Measurements from ENCODE around the gene TUBGCP2. TPM values are rescaled to one million over a fixed set of nuclear protein-coding genes. Genes with fewer than 3 reads are reported as not detected.

Gene TUBGCP2
- total RNA-seq, 4 donors from 2014 or later, result 37.5 to 68.3 (median 47.6) TPM

DNA sequence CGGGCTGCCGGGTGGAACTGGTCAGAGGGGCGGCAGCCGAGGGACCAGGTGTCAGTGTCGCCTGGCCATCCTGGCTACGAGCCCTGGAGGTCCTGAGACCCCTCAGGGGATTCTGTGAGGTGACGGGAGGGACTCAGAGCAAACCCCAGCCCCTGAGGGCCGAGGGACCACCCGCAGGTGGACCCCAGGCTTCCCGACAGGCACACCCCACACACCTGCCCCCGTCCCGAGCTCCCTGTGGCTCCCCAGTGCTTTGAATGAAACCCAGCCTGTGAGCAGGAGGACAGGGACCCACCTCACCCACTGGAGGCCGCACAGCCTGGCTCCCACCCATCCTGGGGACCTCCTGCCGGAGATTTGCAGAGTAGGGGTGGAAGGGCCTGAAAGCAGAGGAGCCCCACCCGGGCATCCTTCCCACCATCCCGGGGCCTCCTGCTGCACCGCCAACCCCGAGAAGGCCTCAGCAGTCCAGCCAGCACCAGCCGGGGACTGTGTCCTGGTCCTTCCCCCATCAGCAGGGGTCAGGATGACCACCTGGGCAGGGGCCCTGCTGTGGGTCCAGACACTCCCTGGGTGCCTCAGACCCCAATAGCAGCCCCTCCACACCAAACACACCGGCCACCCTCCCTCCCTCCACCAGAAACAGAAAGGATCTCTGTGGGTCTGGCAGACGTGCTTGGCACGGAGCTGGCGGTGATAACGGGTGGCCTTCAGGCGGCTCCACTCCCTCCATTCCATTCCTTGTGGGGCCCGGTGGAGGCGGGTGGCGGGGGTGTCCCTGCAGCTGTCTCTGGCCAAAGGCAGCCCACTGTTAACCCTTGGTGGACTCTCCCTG, 57.1 kb downstream of the TUBGCP2 start:
- in situ Hi-C loops (cut with MboI; ENCODE audit: low pct_ligation_motif_present in 1 of 4, low pct_unique_long_range_greater_than_20kb in 1 of 4, low sequenced_read_pairs in 3 of 4) (no loop called here), intact Hi-C loops (cut with DNase I; ENCODE audit: low total_unique reads) (no loop called here)
- H3K36me3 ChIP-seq, result no peaks in the 10 kb centered on the region
- H3K27me3 ChIP-seq, result peaks cover 33% of the 10 kb centered on the region
- H3K27ac ChIP-seq, result no peak overlapping the region
- no peaks in the 10 kb centered on the region for H3K4me1 ChIP-seq
- 59% methylated on average over 21 of the region's 28 CpGs; no CpG with 5 or more reads in 1 of the 2 donors for WGBS, 2 donors (ENCODE audit: low coverage in 1 of 2)
- DNase-seq, result no peak
- no peak overlapping the region for H3K4me3 ChIP-seq
- no peaks in the 10 kb centered on the region for H3K9me3 ChIP-seq
- TF ChIP-seq, protein P1, sequence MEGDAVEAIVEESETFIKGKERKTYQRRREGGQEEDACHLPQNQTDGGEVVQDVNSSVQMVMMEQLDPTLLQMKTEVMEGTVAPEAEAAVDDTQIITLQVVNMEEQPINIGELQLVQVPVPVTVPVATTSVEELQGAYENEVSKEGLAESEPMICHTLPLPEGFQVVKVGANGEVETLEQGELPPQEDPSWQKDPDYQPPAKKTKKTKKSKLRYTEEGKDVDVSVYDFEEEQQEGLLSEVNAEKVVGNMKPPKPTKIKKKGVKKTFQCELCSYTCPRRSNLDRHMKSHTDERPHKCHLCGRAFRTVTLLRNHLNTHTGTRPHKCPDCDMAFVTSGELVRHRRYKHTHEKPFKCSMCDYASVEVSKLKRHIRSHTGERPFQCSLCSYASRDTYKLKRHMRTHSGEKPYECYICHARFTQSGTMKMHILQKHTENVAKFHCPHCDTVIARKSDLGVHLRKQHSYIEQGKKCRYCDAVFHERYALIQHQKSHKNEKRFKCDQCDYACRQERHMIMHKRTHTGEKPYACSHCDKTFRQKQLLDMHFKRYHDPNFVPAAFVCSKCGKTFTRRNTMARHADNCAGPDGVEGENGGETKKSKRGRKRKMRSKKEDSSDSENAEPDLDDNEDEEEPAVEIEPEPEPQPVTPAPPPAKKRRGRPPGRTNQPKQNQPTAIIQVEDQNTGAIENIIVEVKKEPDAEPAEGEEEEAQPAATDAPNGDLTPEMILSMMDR (IDR thresholded peaks at IDR 0.05), result no peak
- TF ChIP-seq EP300 (IDR thresholded peaks at IDR 0.05; ENCODE audit: low read depth) (no peak), POLR2A (IDR thresholded peaks at IDR 0.05) (no peak), POLR2AphosphoS5 (IDR thresholded peaks at IDR 0.05) (no peak)

- no peak overlapping the region for H3K4me3 ChIP-seq
- no peaks in the 10 kb centered on the region for H3K36me3 ChIP-seq
- no peaks in the 10 kb centered on the region for H3K9me3 ChIP-seq
- peaks cover 47% of the 10 kb centered on the region for H3K27me3 ChIP-seq
- DNase-seq, result no peak
- H3K27ac ChIP-seq, result no peak overlapping the region
- H3K4me1 ChIP-seq, result peaks cover 0 to 8% (median 5%) of the 10 kb centered on the region in 4 donors
- WGBS, 2 donors (ENCODE audit: low coverage in 1 of 2), result 48 to 72% methylated on average over 4 to 11 of the region's 11 CpGs
- in situ Hi-C loops (cut with MboI; ENCODE audit: low pct_ligation_motif_present in 1 of 4, low pct_unique_long_range_greater_than_20kb in 1 of 4, low sequenced_read_pairs in 3 of 4), result no loop called here
- TF ChIP-seq EP300 (IDR thresholded peaks at IDR 0.05; ENCODE audit: low read depth) (no peak), POLR2A (IDR thresholded peaks at IDR 0.05) (no peak), POLR2AphosphoS5 (IDR thresholded peaks at IDR 0.05) (no peak)
- TF ChIP-seq, protein P1 (IDR thresholded peaks at IDR 0.05), result no peak
- intact Hi-C loops (cut with DNase I; ENCODE audit: low total_unique reads), result no loop called here
These were observed 58.5 kb downstream of the TUBGCP2 start for GRCh38 chr10:133249975-133250754.

DNA sequence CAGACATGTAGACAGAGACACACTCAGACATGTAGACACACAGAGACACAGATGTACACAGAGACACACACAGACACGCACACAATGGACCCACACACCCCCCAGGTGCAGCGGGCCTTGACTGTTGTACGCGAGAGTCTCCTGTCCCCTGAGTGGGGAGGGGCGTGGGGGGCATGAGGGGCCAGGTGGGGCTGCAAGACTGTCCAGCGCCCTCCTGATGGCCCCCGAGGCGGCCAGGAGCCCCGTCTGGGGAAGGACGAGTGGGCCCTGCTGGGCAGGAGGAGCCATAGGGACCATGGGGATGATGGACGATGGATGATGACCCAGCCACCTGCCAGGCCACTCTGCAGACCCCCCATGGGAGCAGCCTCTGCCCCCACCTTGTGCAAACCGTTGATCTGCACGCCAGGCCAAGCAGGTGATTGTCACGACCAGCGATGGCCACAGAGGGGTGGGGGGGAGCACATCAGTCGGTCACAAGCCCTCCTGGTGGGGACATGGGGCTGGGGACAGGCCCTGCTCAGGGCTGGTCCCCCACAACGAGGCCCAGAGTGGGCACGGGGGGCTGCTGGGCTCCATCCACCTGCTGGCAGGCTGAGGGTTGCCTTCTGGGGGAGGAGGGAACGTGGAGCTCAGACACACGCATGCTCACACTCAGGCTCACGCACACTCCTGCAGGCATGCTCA, 59.4 kb downstream of the TUBGCP2 start:
- H3K9me3 ChIP-seq, result no peaks in the 10 kb centered on the region
- H3K27ac ChIP-seq, result no peak overlapping the region
- no peak for DNase-seq
- H3K36me3 ChIP-seq, result no peaks in the 10 kb centered on the region
- WGBS, 2 donors (ENCODE audit: low coverage in 1 of 2), result 71% methylated on average over 17 of the region's 21 CpGs; no CpG with 5 or more reads in 1 of the 2 donors
- no peak overlapping the region for H3K4me3 ChIP-seq
- H3K4me1 ChIP-seq, result peaks cover 0 to 8% (median 5%) of the 10 kb centered on the region in 4 donors
- in situ Hi-C loops (cut with MboI; ENCODE audit: low pct_ligation_motif_present in 1 of 4, low pct_unique_long_range_greater_than_20kb in 1 of 4, low sequenced_read_pairs in 3 of 4) (no loop called here), intact Hi-C loops (cut with DNase I; ENCODE audit: low total_unique reads) (no loop called here)
- no peak for TF ChIP-seq POLR2A (IDR thresholded peaks at IDR 0.05)
- TF ChIP-seq EP300 (IDR thresholded peaks at IDR 0.05; ENCODE audit: low read depth), result no peak
- TF ChIP-seq POLR2AphosphoS5 (IDR thresholded peaks at IDR 0.05), result no peak
- TF ChIP-seq, protein P1 (IDR thresholded peaks at IDR 0.05), result no peak
- H3K27me3 ChIP-seq, result peaks cover 55% of the 10 kb centered on the region

DNA sequence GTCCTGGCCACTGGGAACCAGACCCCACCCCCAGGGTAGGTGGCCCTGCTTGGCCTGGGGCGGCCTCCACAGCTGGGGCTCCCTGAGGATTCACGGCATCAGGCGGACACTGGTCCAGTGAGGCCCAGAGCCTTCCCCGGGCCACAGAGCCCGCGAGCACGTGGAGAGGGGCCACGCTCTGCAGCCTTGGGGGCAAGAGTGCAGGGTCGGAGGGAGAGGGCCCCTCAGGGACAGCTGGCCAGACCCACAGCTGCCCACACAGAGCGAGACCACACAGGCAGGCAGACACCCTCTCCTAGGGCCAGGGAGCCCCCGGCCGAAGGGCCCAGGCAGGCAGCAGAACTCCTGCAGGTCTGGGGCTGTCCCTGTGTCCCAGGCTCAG, 60.3 kb downstream of the TUBGCP2 start:
- WGBS, 2 donors (ENCODE audit: low coverage in 1 of 2), result 89% methylated on average over 9 of the region's 12 CpGs; no CpG with 5 or more reads in 1 of the 2 donors
- in situ Hi-C loops (cut with MboI; ENCODE audit: low pct_ligation_motif_present in 1 of 4, low pct_unique_long_range_greater_than_20kb in 1 of 4, low sequenced_read_pairs in 3 of 4), result no loop called here

More for the DNA sequence above, 60.3 kb downstream of the TUBGCP2 start:
- TF ChIP-seq POLR2A (IDR thresholded peaks at IDR 0.05), result no peak
- TF ChIP-seq POLR2AphosphoS5 (IDR thresholded peaks at IDR 0.05), result no peak
- TF ChIP-seq, protein P1 (IDR thresholded peaks at IDR 0.05), result no peak
- no peak for TF ChIP-seq EP300 (IDR thresholded peaks at IDR 0.05; ENCODE audit: low read depth)
- Histone ChIP-seq H3K27ac (no peak overlapping the region), H3K9me3 (no peaks in the 10 kb centered on the region), H3K4me1 (peaks cover 0 to 8% (median 5%) of the 10 kb centered on the region in 4 donors), H3K4me3 (no peak overlapping the region), H3K36me3 (no peaks in the 10 kb centered on the region), H3K27me3 (peaks cover 64% of the 10 kb centered on the region)
- no peak for DNase-seq
- intact Hi-C loops (cut with DNase I; ENCODE audit: low total_unique reads), result no loop called here
